ENCODE results near the gene TWIST2. TPM values are rescaled to one million over a fixed set of nuclear protein-coding genes. Genes with fewer than 3 reads are reported as not detected.
A peak's percentile ranks its signal among the peaks of the same experiment; 100 is the strongest.

The TWIST2 gene
- total RNA-seq, 1 experiment from 2014 or later = 7.1 TPM

GRCh38 chr2:238847419-238847801 lies 475 bp upstream of the TWIST2 start:
- DNase-seq = no peak
- Histone ChIP-seq H3K4me3 (ENCODE audit: insufficient read depth, low read depth, low read length) (peak overlapping the region; percentile 50), H3K36me3 (replicated peaks; ENCODE audit: control insufficient read depth, insufficient read depth, low read length) (no peaks in the 10 kb centered on the region), H3K27me3 (ENCODE audit: control insufficient read depth, insufficient read depth, low read length) (peaks cover 61% of the 10 kb centered on the region)

DNA sequence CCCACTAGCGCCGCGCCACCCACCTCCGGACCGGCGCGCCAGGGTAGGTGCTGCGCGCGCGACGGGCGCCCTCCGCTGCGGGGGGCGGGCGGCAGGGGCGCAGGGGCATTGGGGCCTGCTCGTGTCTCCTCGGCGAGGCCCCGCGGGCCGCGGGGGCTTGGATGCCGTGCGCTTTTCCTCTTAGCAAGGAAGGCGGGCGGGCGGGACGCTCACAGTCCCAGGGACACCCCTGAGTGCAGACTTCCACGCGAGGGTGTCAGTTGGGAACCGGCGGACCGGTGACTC lies 748 bp downstream of the TWIST2 start:
- Histone ChIP-seq H3K4me3 (ENCODE audit: insufficient read depth, low read depth, low read length) (peak overlapping the region; percentile 67), H3K27me3 (ENCODE audit: control insufficient read depth, insufficient read depth, low read length) (peaks cover 61% of the 10 kb centered on the region), H3K36me3 (replicated peaks; ENCODE audit: control insufficient read depth, insufficient read depth, low read length) (no peaks in the 10 kb centered on the region)
- DNase-seq = no peak

DNA sequence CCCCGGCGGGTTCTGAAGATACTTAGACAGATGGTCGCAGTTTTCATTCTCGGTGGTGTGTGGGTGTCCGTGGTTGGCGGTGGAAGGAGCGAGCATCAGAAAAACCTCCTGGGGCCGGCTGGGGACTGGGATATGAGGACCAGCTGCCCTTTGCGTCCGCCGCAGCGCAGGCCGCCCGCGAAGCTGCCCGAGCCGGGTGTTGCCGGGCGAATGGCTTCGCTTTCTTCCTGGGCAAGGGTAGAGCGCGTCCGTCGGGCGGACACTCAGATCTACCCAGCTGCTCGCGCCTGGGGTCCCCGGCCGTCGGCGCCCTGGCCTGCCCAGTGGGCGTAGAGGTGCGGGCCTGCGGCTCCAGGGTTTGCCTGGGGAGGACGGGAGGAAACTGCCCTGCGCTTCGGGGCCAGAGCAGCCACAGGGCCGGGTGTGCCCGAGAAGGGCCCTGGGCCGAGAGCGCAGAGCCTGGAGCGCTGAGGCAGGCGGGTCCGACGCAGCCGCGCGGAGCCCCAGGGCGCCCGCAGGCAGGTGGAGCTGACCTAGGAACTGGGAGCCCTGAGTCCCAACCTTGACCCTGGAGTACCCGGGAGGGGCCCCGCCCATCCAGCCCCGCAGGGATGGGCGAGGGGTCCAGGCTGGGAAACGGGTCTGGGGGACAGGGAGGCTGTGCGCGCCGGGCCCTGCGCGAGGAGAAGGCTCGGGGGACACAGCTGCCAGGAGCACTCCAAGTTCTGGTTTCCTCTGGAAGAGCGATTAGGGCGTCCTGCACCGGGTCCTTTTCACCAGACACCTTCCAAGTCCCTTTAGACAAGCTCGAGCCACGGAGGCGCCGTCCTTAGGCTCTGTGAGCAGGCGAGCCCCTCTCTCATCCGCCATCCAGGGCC lies 1.3 kb downstream of the TWIST2 start:
- Histone ChIP-seq H3K4me3 (ENCODE audit: insufficient read depth, low read depth, low read length) (peak overlapping the region; percentile 67), H3K36me3 (replicated peaks; ENCODE audit: control insufficient read depth, insufficient read depth, low read length) (no peaks in the 10 kb centered on the region), H3K27me3 (ENCODE audit: control insufficient read depth, insufficient read depth, low read length) (peaks cover 59% of the 10 kb centered on the region)
- DNase-seq = peak; percentile 77

DNA sequence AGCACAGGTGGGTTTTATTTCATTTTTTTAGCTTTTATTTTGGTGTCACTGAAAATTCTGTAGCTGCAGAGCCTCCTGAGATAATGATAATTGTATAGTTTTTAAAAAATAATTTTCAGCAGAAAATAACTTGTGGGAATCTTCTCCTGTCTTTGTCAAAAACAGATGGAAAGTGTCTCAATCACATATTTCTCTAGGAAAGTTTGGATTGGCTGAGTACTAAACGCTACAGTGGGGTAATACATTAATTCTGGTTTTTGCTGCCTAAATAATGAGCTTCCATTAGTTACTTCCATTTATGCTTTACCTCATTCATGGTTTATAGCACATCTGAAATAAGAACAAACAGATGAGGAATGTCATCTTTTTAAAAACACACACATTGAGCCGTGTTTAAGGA lies 2.2 kb downstream of the TWIST2 start:
- Histone ChIP-seq H3K27me3 (ENCODE audit: control insufficient read depth, insufficient read depth, low read length) (peaks cover 55% of the 10 kb centered on the region), H3K4me3 (ENCODE audit: insufficient read depth, low read depth, low read length) (no peak overlapping the region)
- DNase-seq = no peak

GRCh38 chr2:238851026-238851425 lies 3.1 kb downstream of the TWIST2 start:
- H3K4me3 ChIP-seq (ENCODE audit: insufficient read depth, low read depth, low read length) = no peak overlapping the region
- DNase-seq = no peak
- H3K36me3 ChIP-seq (replicated peaks; ENCODE audit: control insufficient read depth, insufficient read depth, low read length) = no peaks in the 10 kb centered on the region
- H3K27me3 ChIP-seq (ENCODE audit: control insufficient read depth, insufficient read depth, low read length) = peaks cover 46% of the 10 kb centered on the region

More for the DNA sequence above, 2.2 kb downstream of the TWIST2 start:
- H3K36me3 ChIP-seq (replicated peaks; ENCODE audit: control insufficient read depth, insufficient read depth, low read length) = no peaks in the 10 kb centered on the region

DNA sequence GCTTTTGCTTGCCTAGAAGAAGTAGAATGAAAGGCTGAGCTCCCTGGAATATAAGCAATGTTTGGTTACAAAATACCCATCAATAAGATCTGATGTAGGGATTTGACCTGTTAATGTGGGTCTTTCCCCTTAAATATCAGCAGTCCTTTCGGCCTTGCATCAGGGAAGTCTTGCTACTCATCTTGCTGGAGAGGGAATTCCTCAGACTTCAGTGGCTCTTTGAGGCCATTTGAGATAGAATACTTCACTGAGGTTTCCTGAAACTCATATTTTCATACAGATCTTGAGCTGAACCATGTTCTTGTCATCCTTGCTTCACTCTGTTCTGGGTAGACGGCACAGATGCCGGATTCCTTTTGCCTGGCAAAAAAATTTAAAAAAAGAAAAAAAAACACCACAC lies 3.9 kb downstream of the TWIST2 start:
- Histone ChIP-seq H3K4me3 (ENCODE audit: insufficient read depth, low read depth, low read length) (no peak overlapping the region), H3K27me3 (ENCODE audit: control insufficient read depth, insufficient read depth, low read length) (peaks cover 38% of the 10 kb centered on the region), H3K36me3 (replicated peaks; ENCODE audit: control insufficient read depth, insufficient read depth, low read length) (no peaks in the 10 kb centered on the region)
- DNase-seq = peak; percentile 7

DNA sequence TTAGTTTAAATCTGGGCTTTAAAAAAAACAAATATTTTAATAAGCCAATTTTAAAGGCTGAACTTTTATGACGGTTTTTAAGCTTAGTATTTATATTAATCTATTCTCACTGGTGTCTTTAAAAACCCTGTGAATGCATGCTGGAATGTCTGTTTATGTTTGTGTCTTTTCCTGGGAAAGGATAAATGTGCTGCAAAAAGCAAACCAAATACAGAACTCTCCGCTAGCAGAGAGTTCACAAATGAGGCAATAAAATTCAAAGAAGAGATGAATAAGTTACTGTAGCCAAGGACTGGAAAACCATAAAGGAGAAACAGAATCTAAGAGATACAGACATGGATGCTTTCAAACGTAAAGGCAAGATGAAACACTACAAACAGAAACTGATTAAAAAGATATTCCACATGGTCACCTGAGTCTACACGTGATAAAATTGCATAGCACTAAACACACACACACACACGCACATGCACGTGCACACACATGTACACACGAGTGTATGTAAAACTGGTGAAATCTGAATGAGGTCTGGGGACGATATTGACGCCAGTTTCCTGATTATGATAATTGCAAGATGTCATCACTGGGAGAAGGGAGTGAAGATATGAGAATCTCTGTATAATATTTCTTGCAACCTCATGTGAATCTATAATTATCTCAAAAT lies 4.5 kb downstream of the TWIST2 start:
- no peak overlapping the region for H3K4me3 ChIP-seq (ENCODE audit: insufficient read depth, low read depth, low read length)
- DNase-seq = no peak
- peaks cover 33% of the 10 kb centered on the region for H3K27me3 ChIP-seq (ENCODE audit: control insufficient read depth, insufficient read depth, low read length)
- H3K36me3 ChIP-seq (replicated peaks; ENCODE audit: control insufficient read depth, insufficient read depth, low read length) = no peaks in the 10 kb centered on the region

GRCh38 chr2:238853218-238853617 lies 5.3 kb downstream of the TWIST2 start:
- H3K27me3 ChIP-seq (ENCODE audit: control insufficient read depth, insufficient read depth, low read length) = peaks cover 28% of the 10 kb centered on the region
- no peaks in the 10 kb centered on the region for H3K36me3 ChIP-seq (replicated peaks; ENCODE audit: control insufficient read depth, insufficient read depth, low read length)
- no peak overlapping the region for H3K4me3 ChIP-seq (ENCODE audit: insufficient read depth, low read depth, low read length)
- DNase-seq = no peak

GRCh38 chr2:238853721-238854120 lies 5.8 kb downstream of the TWIST2 start:
- peak; percentile 6 for DNase-seq
- Histone ChIP-seq H3K27me3 (ENCODE audit: control insufficient read depth, insufficient read depth, low read length) (peaks cover 23% of the 10 kb centered on the region), H3K36me3 (replicated peaks; ENCODE audit: control insufficient read depth, insufficient read depth, low read length) (no peaks in the 10 kb centered on the region), H3K4me3 (ENCODE audit: insufficient read depth, low read depth, low read length) (no peak overlapping the region)

- peak; percentile 10 for DNase-seq
- no peak overlapping the region for H3K4me3 ChIP-seq (ENCODE audit: insufficient read depth, low read depth, low read length)
- peaks cover 18% of the 10 kb centered on the region for H3K27me3 ChIP-seq (ENCODE audit: control insufficient read depth, insufficient read depth, low read length)
- H3K36me3 ChIP-seq (replicated peaks; ENCODE audit: control insufficient read depth, insufficient read depth, low read length) = no peaks in the 10 kb centered on the region
Observed at GRCh38 chr2:238854246-238854645, 6.4 kb downstream of the TWIST2 start.

GRCh38 chr2:238854699-238855229 lies 6.9 kb downstream of the TWIST2 start:
- DNase-seq = peak; percentile 18
- Histone ChIP-seq H3K4me3 (ENCODE audit: insufficient read depth, low read depth, low read length) (no peak overlapping the region), H3K27me3 (ENCODE audit: control insufficient read depth, insufficient read depth, low read length) (peaks cover 12% of the 10 kb centered on the region), H3K36me3 (replicated peaks; ENCODE audit: control insufficient read depth, insufficient read depth, low read length) (no peaks in the 10 kb centered on the region)

DNA sequence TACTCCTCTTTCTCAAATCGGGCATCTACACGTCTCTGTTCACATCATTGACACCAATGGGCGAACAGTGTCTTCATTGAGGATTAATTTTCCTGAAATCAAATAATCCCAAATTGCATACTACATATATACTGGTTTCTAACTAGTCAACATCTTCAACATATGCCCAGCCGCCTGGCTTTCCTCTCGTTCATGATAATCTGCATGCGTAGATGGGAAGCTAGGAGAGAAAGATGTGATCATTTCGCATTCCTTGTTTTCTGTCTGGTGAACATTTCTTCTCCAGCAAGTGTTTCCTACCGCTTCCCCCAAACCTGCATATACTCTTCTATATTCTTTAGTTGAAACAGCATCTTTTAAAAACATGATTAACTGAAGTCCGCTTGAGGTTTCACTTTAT lies 7.4 kb downstream of the TWIST2 start:
- peak; percentile 2 for DNase-seq
- Histone ChIP-seq H3K4me3 (ENCODE audit: insufficient read depth, low read depth, low read length) (no peak overlapping the region), H3K27me3 (ENCODE audit: control insufficient read depth, insufficient read depth, low read length) (peaks cover 7% of the 10 kb centered on the region), H3K36me3 (replicated peaks; ENCODE audit: control insufficient read depth, insufficient read depth, low read length) (no peaks in the 10 kb centered on the region)

GRCh38 chr2:238855891-238856580 lies 8.2 kb downstream of the TWIST2 start:
- no peaks in the 10 kb centered on the region; the same call in 1 of the 2 replicates for H3K27me3 ChIP-seq (ENCODE audit: control insufficient read depth, insufficient read depth, low read length)

DNA sequence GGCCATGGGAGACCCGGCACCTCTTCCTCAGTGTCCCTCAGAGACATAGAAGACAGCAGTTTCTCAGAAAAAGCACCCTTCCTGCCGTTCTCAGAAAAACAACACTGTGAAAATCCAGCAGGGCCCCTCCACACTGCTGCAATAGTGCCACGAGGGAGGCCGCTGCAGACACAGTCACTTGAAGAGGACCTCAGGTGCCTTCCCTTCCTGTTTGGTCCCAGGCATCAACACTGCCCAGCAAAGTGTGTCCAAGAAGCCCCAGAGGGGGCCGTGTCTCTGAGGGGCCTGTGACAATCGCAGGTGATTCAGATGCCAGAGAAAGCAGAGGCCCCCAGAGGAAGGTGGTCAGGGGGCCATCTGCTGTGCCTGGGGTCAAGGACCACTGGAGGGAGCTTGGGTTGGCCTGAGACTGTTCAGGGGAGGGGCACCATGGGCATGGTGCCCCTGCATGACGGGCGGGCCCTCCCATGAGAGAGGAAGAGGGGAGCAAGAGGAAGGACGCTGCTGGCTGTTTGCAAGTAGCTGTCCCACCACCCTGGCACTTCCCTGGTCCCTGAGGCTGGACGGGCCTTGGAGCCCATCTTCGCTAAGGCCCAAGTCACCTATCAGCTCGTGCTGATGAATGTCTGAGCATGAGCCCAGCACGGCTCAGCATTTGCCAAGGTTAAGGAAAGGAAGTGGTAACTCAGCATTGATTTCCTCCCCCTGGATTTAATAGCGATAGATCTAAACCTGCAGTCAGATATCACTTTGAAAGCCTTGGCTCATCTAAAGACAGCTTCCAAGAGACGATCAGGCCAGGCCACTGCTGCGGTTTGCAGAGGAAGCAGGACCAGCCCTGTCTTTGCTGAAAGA lies 9.1 kb downstream of the TWIST2 start:
- H3K27me3 ChIP-seq (ENCODE audit: control insufficient read depth, insufficient read depth, low read length) = no peaks in the 10 kb centered on the region; the same call in 1 of the 2 replicates
- no peak overlapping the region for H3K4me3 ChIP-seq (ENCODE audit: insufficient read depth, low read depth, low read length)
- peak; percentile 21 for DNase-seq
- H3K36me3 ChIP-seq (replicated peaks; ENCODE audit: control insufficient read depth, insufficient read depth, low read length) = no peaks in the 10 kb centered on the region

More at GRCh38 chr2:238855891-238856580, 8.2 kb downstream of the TWIST2 start:
- Histone ChIP-seq H3K36me3 (replicated peaks; ENCODE audit: control insufficient read depth, insufficient read depth, low read length) (no peaks in the 10 kb centered on the region), H3K4me3 (ENCODE audit: insufficient read depth, low read depth, low read length) (no peak overlapping the region)
- peak; percentile 9 for DNase-seq
